HepG2 (cell line): ENCODE results near the gene METTL13. TPM values are rescaled to one million over a fixed set of nuclear protein-coding genes. Genes with fewer than 3 reads are reported as not detected.

Source experiments
- ARNT2 ChIP-seq: sonication (generic); formaldehyde crosslinking; IDR thresholded peaks from 2 replicates; pipeline ENCODE4 v1.8.0; 2022; ENCODE audit warnings: mild to moderate bottlenecking, low read depth, missing genetic modification reagents, moderate library complexity
- HCFC1 ChIP-seq: fragments of 150-350 bp; IDR thresholded peaks from 2 replicates; pipeline ENCODE4 v1.6.1; 2014; ENCODE audit warnings: low read depth, low read length
- HMG20A ChIP-seq: IDR thresholded peaks from 2 replicates; pipeline ENCODE4 v1.6.1; 2016; ENCODE audit warnings: borderline replicate concordance
- KLF16 ChIP-seq, 2 experiments: sonication (generic) in 1 of 2; formaldehyde crosslinking in 1 of 2; IDR thresholded peaks; 2 replicates each; pipeline versions ENCODE4 v1.6.1 to v1.8.0; 2016 to 2023; ENCODE audit warnings: missing genetic modification reagents in 2 of 2, missing compliant biosample characterization in 1 of 2
- MEF2D ChIP-seq: sonication (generic); formaldehyde crosslinking; IDR thresholded peaks from 2 replicates; pipeline ENCODE4 v1.5.1; 2020; ENCODE audit warnings: mild to moderate bottlenecking, missing genetic modification reagents
- MEIS2 ChIP-seq: sonication (generic); formaldehyde crosslinking; IDR thresholded peaks from 2 replicates; pipeline ENCODE4 v1.9.0; 2021; ENCODE audit warnings: mild to moderate bottlenecking, missing genetic modification reagents
- MXI1 ChIP-seq: IDR thresholded peaks from 3 replicates; pipeline ENCODE4 v1.6.1; 2012; ENCODE audit warnings: low read depth, low read length, inconsistent platforms, borderline replicate concordance
- NFE2 ChIP-seq: sonication (generic); formaldehyde crosslinking; IDR thresholded peaks from 2 replicates; pipeline ENCODE4 v1.4.0; 2020; ENCODE audit warnings: missing genetic modification reagents
- TOE1 ChIP-seq: sonication (generic); formaldehyde crosslinking; IDR thresholded peaks from 2 replicates; pipeline ENCODE4 v1.4.0; 2020; ENCODE audit warnings: mild to moderate bottlenecking, missing genetic modification reagents
- USF2 ChIP-seq, 2 experiments: sonication (generic) in 1 of 2; formaldehyde crosslinking in 1 of 2; IDR thresholded peaks; 2 replicates each; pipeline versions ENCODE4 v1.5.1 to v1.6.1; 2011 to 2020; ENCODE audit warnings: borderline replicate concordance in 1 of 2, low read depth in 1 of 2, low read length in 1 of 2, mild to moderate bottlenecking in 1 of 2, missing genetic modification reagents in 1 of 2, moderate library complexity in 1 of 2
- ZNF136 ChIP-seq: sonication (generic); formaldehyde crosslinking; IDR thresholded peaks from 2 replicates; pipeline ENCODE4 v1.8.1; 2022; ENCODE audit warnings: low read depth, mild to moderate bottlenecking, moderate library complexity, missing genetic modification reagents
- ZNF160 ChIP-seq: sonication (generic); formaldehyde crosslinking; IDR thresholded peaks from 2 replicates; pipeline ENCODE4 v1.8.0; 2022; ENCODE audit warnings: mild to moderate bottlenecking, inconsistent platforms, missing genetic modification reagents
- ZNF230 ChIP-seq: sonication (generic); formaldehyde crosslinking; IDR thresholded peaks from 2 replicates; pipeline ENCODE4 v1.4.0; 2020; ENCODE audit warnings: mild to moderate bottlenecking, missing genetic modification reagents
- ZNF781 ChIP-seq: sonication (generic); formaldehyde crosslinking; IDR thresholded peaks from 2 replicates; pipeline ENCODE4 v1.5.1; 2020; ENCODE audit warnings: borderline replicate concordance, mild to moderate bottlenecking, missing genetic modification reagents; ENCODE audit errors: not compliant biosample characterization
- ZXDC ChIP-seq: sonication (generic); formaldehyde crosslinking; IDR thresholded peaks from 2 replicates; pipeline ENCODE4 v1.5.0; 2020; ENCODE audit warnings: mild to moderate bottlenecking, missing genetic modification reagents
- polyA plus RNA-seq, 8 experiments: library from polyadenylated mRNA; depleted of rRNA in 3 of 8; stranded (reverse) in 7 of 8; unstranded in 1 of 8; fragments of >200 nt; fragmentation: Illumina TruSeq in 4 of 8; extraction: Trizol in 4 of 8; gene quantifications; 2 replicates each; pipeline versions ENCODE4 v1.2.1 to v1.2.3, GENCODE V29; 2011 to 2016; ENCODE audit warnings: low read depth in 4 of 8, missing spikeins in 1 of 8, mixed read lengths in 1 of 8; ENCODE audit not compliant: insufficient read depth in 1 of 8
- total RNA-seq, 5 experiments: library from RNA; depleted of rRNA; stranded (reverse); fragments of >200 nt; fragmentation: Illumina TruSeq; extraction: Trizol; gene quantifications; 2 replicates each; pipeline ENCODE4 v1.2.3, GENCODE V29; 2016; ENCODE audit warnings: low read depth in 1 of 5
- TF ChIP-seq, protein P1 (sequence below): sonication (generic); formaldehyde crosslinking; IDR thresholded peaks from 2 replicates; pipeline ENCODE4 v1.8.0; 2022; ENCODE audit warnings: missing genetic modification reagents, mild to moderate bottlenecking, inconsistent platforms, borderline replicate concordance
- TF ChIP-seq, protein P2 (sequence below): sonication (generic); formaldehyde crosslinking; IDR thresholded peaks from 2 replicates; pipeline ENCODE4 v1.4.0; 2020; ENCODE audit warnings: missing genetic modification reagents

The METTL13 gene
- total and polyA plus RNA-seq, 2 of the 13 experiments (the other 11 are each of a cell fraction or from before 2014, with no cell fraction given): 18.6 to 22.8 TPM

DNA sequence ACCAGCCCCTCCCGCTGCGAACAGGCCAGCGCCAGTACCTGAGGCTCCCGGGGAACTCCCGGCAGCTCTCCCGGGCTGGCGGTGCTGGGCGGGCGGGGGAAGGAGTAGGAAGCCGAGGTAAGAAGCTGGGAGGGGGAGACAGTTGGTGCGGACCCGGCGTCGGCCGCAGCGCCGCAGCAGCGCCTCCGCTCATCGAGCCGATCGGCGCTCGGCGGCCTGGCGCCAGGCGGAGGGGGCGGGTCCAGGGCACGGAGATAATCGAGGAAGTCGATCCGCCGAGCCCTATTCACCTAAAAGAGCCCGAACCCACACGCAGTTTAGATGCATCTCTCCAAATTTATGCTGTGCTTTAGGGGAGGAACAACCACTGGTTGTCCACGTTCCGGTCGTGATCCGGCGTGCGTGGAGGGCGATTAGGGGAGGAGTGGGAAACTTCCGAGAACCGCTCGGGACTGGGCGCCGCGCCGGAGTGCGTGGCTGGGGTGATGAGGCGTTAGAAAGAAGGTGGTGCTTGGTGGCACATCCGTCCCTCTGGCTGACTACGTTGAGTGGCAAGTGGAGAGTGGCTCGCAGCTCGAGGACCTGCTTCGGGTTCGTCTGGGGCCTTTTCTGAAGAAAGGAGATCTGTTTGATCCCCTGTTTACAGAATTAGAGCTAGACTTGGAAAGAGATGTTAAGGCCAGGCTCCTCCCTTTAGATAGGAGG is 39.4 kb upstream of the METTL13 start, which contains the start of gene VAMP4 (continued):
- TF ChIP-seq MEF2D (no peak), HCFC1 (peak; percentile 64), MXI1 (peak; percentile 77; the same call in 1 of the 3 replicates), ZNF136 (CRISPR knock-in tag) (no peak), USF2 (IDR thresholded peaks at IDR 0.05; ENCODE audit: low read depth, low read length) (no peak), USF2 (CRISPR knock-in tag; IDR thresholded peaks at IDR 0.05; ENCODE audit: borderline replicate concordance) (no peak), MEIS2 (CRISPR knock-in tag) (peak; percentile 68; the same call in 1 of the 2 replicates), NFE2 (CRISPR knock-in tag) (no peak), HMG20A (CRISPR knock-in tag) (0 out of 2 replicates have a peak, but pooled peaks have one; percentile 10), ARNT2 (peak; percentile 48; the same call in 1 of the 2 replicates), ZXDC (CRISPR knock-in tag) (no peak), ZNF781 (CRISPR knock-in tag) (no peak), ZNF160 (CRISPR knock-in tag) (no peak), TOE1 (CRISPR knock-in tag) (0 out of 2 replicates have a peak, but pooled peaks have one; percentile 76), KLF16 (CRISPR knock-in tag; IDR thresholded peaks at IDR 0.05) (peak; percentile 76 to 89; a peak in 3 of 4 replicates), ZNF230 (CRISPR knock-in tag) (0 out of 2 replicates have a peak, but pooled peaks have one; percentile 56)
- TF ChIP-seq, protein P1, sequence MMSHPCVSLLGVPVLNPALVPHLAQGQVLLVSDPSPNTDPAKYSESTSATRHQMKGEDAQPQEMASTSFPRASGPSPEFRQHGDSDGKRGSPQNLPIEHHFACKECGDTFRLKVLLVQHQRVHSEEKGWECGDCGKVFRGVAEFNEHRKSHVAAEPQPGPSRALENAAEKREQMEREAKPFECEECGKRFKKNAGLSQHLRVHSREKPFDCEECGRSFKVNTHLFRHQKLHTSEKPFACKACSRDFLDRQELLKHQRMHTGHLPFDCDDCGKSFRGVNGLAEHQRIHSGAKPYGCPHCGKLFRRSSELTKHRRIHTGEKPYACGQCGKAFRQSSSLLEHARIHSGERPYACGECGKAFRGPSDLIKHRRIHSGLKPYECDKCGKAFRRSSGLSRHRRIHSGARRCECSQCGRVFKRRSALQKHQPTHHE (CRISPR knock-in tag): no peak
- TF ChIP-seq, protein P2, sequence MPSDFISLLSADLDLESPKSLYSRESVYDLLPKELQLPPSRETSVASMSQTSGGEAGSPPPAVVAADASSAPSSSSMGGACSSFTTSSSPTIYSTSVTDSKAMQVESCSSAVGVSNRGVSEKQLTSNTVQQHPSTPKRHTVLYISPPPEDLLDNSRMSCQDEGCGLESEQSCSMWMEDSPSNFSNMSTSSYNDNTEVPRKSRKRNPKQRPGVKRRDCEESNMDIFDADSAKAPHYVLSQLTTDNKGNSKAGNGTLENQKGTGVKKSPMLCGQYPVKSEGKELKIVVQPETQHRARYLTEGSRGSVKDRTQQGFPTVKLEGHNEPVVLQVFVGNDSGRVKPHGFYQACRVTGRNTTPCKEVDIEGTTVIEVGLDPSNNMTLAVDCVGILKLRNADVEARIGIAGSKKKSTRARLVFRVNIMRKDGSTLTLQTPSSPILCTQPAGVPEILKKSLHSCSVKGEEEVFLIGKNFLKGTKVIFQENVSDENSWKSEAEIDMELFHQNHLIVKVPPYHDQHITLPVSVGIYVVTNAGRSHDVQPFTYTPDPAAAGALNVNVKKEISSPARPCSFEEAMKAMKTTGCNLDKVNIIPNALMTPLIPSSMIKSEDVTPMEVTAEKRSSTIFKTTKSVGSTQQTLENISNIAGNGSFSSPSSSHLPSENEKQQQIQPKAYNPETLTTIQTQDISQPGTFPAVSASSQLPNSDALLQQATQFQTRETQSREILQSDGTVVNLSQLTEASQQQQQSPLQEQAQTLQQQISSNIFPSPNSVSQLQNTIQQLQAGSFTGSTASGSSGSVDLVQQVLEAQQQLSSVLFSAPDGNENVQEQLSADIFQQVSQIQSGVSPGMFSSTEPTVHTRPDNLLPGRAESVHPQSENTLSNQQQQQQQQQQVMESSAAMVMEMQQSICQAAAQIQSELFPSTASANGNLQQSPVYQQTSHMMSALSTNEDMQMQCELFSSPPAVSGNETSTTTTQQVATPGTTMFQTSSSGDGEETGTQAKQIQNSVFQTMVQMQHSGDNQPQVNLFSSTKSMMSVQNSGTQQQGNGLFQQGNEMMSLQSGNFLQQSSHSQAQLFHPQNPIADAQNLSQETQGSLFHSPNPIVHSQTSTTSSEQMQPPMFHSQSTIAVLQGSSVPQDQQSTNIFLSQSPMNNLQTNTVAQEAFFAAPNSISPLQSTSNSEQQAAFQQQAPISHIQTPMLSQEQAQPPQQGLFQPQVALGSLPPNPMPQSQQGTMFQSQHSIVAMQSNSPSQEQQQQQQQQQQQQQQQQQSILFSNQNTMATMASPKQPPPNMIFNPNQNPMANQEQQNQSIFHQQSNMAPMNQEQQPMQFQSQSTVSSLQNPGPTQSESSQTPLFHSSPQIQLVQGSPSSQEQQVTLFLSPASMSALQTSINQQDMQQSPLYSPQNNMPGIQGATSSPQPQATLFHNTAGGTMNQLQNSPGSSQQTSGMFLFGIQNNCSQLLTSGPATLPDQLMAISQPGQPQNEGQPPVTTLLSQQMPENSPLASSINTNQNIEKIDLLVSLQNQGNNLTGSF (CRISPR knock-in tag): 0 out of 2 replicates have a peak, but pooled peaks have one; percentile 55
